Stimulated activated CD8-positive, alpha-beta memory T cell treated with anti-CD3 and anti-CD28 coated beads, Interleukin-4, amount 100 ng/mL, for 1 hour (primary cell): ENCODE measurements around the gene MYH10.
"Not testable (repeated sequence)": the region's sequence is repeated elsewhere in the genome, so short reads cannot be mapped to it uniquely, and the experiment has no call there.

Experiments used
- DNase-seq, 2 donors: peaks; one replicate each; pipeline ENCODE4 v3.0.0-alpha.2; 2020; ENCODE audit warnings: low read depth in 2 of 2, low spot score in 1 of 2

Gene MYH10

GRCh38 chr17:8558144-8558543, 72.4 kb downstream of the MYH10 start:
- DNase-seq: no peak

GRCh38 chr17:8557176-8557806, 73.2 kb downstream of the MYH10 start:
- no peak for DNase-seq

GRCh38 chr17:8556074-8556473, 74.5 kb downstream of the MYH10 start:
- DNase-seq: no peak

GRCh38 chr17:8555062-8555461, 75.5 kb downstream of the MYH10 start:
- no peak for DNase-seq

- no peak for DNase-seq
These were observed 77.8 kb downstream of the MYH10 start for GRCh38 chr17:8552577-8553320.

GRCh38 chr17:8542599-8543502, 87.7 kb downstream of the MYH10 start:
- DNase-seq: no peak

- not testable (repeated sequence) for DNase-seq
These were observed 90.5 kb downstream of the MYH10 start for GRCh38 chr17:8539976-8540375.

GRCh38 chr17:8537734-8538133, 92.8 kb downstream of the MYH10 start:
- DNase-seq: no peak

- no peak for DNase-seq
These were observed 95.9 kb downstream of the MYH10 start for GRCh38 chr17:8534498-8535188.

GRCh38 chr17:8532021-8532420, 98.5 kb downstream of the MYH10 start:
- DNase-seq: no peak

GRCh38 chr17:8522577-8522976, 107.9 kb downstream of the MYH10 start:
- no peak for DNase-seq

GRCh38 chr17:8520981-8521380, 109.5 kb downstream of the MYH10 start:
- DNase-seq: no peak

- no peak for DNase-seq
These were observed 111.7 kb downstream of the MYH10 start for GRCh38 chr17:8518850-8519249.

GRCh38 chr17:8518326-8518725, 112.2 kb downstream of the MYH10 start:
- DNase-seq: no peak

- DNase-seq: no peak
These were observed 115.7 kb downstream of the MYH10 start for GRCh38 chr17:8514801-8515200.

GRCh38 chr17:8506145-8506544, 124.4 kb downstream of the MYH10 start:
- no peak for DNase-seq

- DNase-seq: no peak
These were observed 125.9 kb downstream of the MYH10 start for GRCh38 chr17:8504460-8505207.

GRCh38 chr17:8503807-8504206, 126.7 kb downstream of the MYH10 start:
- no peak for DNase-seq

- no peak for DNase-seq
These were observed 127.2 kb downstream of the MYH10 start for GRCh38 chr17:8503368-8503767.

- no peak for DNase-seq
These were observed 128.4 kb downstream of the MYH10 start for GRCh38 chr17:8502126-8502525.

- DNase-seq: no peak
These were observed 129.9 kb downstream of the MYH10 start for GRCh38 chr17:8500609-8501008.
